NCI-H2227 (cell line): ENCODE measurements around the gene NOP56.
"Not testable (repeated sequence)": the region's sequence is repeated elsewhere in the genome, so short reads cannot be mapped to it uniquely, and the experiment has no call there.

Experiments used
- DNase-seq: peaks from one replicate; lab custom pipeline; 2025; ENCODE audit not compliant: unreplicated experiment; lab: John Stamatoyannopoulos, UW

The NOP56 gene

DNA sequence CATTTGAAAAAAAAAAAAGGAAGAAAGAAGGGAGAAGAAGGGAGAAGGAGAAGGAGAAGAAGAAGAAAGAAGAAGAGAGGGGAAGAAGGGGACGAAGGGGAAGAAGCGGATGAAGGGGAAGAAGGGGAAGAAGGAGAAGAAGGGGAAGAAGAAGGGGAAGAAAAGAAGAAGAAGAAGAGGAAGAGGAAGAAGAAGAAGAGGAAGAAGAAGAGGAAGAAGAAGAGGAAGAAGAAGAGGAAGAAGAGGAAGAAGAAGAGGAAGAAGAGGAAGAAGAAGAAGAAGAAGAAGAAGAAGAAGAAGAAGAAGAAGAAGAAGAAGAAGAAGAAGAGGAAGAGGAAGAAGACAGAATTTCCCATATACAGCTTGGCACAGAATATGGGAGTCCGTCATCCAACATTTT, 29.6 kb downstream of the NOP56 start:
- not testable (repeated sequence) for DNase-seq

GRCh38 chr20:2684817-2685216, 32.4 kb downstream of the NOP56 start:
- DNase-seq, result not testable (repeated sequence)

- no peak for DNase-seq
These were observed 35.1 kb downstream of the NOP56 start for GRCh38 chr20:2687514-2687913.

GRCh38 chr20:2688041-2688591, 35.7 kb downstream of the NOP56 start:
- DNase-seq, result peak; percentile 32

- no peak for DNase-seq
These were observed 37.8 kb downstream of the NOP56 start for GRCh38 chr20:2690213-2690612.

DNA sequence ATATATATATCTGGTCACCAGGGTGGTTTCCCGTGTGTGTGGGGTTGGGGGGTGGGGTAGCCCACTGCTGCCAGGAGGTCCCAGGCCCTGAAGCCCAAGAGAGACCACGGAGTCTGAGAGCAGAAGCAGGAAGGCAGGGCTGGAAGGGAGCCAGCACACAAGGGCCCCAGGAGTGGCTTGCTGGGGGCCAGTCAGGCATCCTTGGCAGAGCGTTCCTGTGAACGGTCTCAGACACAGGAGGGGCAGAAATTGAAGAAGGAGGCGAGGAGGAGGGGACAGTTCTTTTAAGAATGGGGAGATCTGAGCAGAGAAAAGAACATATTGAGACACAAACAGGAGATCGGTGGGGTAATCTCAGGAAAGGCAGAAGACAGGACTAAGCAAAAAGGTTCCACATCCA, 38.3 kb downstream of the NOP56 start:
- DNase-seq, result no peak

DNA sequence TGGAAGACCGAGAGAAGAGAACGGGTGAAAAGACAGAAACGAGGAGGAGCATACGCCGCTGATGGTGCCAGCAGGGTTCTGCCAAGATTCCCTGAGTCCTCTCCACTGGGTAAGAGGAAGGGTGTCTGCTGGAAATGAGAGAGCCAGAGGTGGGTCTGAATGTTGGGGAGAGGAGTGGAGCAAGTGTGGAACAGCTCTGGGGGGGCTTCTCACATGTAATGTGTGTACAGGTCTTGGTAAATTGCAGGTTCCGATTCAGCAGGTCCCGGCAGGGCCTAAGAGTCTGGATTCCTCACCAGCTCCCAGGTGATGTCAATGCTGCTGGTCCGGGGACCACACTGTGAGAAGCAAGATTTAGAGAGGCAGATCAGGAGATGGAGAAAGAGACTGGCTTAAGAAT, 38.7 kb downstream of the NOP56 start:
- no peak for DNase-seq

- no peak for DNase-seq
These were observed 39.2 kb downstream of the NOP56 start for GRCh38 chr20:2691663-2692035.

GRCh38 chr20:2692036-2692885, 39.8 kb downstream of the NOP56 start, which contains the start of gene EBF4:
TSS of gene EBF4 (plus strand) at chr20:2692780. CDS start at chr20:2693646, 866 bp downstream.
- DNase-seq, result peak; percentile 81

- peak; percentile 64 for DNase-seq
These were observed 40.5 kb downstream of the NOP56 start for GRCh38 chr20:2692886-2693285.

DNA sequence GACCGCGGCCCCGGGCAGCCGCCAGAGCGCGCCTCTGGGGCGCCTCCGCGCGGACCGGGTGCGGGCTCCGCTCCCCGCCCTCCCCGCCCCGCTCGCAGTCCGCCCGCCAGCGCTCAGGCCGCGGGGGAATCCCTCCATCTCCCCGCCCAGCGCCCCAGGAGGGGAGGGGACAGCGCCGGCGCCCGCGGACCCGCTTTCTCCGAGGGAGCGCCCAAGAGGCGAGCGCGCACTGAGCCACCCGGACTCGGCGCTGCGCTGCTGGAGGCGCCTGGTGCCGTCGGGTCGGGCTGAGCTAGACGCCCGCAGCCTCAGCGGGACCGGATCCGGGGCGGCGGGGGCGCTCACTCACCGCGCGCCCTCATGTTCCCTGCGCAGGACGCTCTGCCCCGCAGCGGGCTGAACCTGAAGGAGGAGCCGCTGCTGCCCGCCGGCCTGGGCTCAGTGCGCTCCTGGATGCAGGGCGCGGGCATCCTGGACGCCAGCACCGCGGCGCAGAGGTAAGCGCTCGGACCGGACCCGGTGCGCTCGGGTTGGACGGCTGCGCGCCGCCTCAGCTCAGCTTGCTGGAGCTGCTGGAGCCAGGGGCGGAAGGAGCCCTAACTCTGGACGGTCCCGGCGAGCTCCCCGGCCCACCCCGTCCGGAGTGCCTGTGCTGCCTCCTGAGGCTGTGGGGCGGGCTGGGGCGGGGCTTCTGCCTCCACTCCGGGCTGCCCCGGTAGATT, 41.0 kb downstream of the NOP56 start:
- peak; percentile 70 for DNase-seq

DNA sequence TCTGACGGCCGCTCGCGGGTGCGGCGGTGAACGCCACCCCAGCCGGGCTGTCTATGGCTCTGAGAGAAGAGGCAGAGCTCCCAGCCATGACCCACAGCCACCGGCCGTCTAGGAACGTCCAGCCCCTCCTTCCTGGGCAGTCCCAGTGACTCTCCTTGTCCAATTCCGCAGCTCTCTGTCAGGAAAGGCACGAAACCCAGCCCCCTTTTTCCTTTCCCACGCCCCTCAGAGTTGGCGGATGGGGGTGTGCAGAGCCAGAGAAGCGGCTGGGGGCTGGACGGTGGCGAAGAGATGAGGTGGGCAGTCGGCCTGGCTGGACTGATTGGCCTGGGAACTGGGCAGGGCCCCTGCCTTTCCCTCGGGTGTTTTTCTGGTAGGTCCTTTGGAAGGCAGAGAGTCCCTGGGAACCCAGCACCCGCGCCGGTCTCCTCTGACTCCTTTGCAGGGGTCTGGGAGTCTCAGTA, 41.6 kb downstream of the NOP56 start:
- peak; percentile 67 for DNase-seq

DNA sequence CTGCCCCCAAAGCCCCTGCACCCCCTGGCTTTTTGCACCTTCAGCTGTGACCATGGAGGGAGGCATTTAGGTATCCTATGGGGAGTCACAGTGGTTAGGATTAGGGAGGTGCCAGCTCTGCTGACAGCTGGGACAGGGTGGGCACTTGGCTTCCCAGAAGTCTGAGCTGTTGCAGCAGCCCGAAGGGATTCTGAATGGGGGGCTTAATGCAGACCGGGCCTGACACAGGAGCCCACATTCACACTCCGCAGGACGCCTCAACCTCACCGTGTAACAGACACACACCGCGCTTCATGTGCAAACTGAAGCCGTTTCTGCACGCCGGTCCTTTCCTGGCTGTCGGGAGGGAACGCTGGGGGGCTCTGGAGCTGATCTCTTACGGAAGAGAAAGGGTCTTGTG, 42.1 kb downstream of the NOP56 start:
- no peak for DNase-seq

DNA sequence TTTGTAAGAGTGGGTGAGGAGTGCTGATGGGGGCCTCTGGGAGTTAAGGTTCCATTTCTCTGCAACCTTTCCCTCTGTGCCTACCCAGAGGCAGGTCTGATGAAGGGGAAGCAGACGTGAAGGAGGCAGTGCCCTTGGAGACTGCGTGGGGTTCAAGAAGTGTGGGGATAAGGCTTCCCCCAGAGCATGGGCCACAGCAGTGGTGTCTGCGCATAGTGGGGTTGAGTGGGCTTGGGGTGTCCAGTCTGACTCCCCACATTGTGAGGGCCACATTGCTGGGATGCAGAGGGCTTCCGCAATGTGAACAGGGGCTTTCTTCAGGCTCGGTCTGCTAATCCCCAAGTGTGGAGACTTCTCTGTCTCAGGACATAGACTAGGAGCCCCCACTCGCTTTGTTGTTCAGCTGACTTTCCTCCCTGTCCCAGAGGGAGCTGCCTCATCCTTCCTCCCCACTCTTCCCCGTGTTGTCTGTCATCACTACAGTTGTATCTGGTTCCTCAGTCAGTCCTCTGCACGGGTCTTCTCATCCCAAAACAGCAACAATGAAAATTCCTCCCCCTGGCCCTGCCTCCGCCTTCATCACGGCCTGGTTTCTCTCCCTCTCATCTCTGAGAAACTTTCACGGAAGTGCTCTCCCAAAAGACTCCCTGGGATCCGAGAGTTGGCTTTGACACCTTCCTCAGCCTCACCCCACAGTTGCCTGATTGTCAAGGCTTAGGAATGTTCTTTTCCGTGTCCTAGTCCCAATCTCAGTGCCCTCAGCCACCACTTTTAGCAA, 43.0 kb downstream of the NOP56 start:
- DNase-seq, result no peak

- not testable (repeated sequence) for DNase-seq
These were observed 43.6 kb downstream of the NOP56 start for GRCh38 chr20:2695984-2696525.

GRCh38 chr20:2696646-2697045, 44.2 kb downstream of the NOP56 start:
- no peak for DNase-seq

GRCh38 chr20:2697768-2698167, 45.3 kb downstream of the NOP56 start:
- DNase-seq, result peak; percentile 25

DNA sequence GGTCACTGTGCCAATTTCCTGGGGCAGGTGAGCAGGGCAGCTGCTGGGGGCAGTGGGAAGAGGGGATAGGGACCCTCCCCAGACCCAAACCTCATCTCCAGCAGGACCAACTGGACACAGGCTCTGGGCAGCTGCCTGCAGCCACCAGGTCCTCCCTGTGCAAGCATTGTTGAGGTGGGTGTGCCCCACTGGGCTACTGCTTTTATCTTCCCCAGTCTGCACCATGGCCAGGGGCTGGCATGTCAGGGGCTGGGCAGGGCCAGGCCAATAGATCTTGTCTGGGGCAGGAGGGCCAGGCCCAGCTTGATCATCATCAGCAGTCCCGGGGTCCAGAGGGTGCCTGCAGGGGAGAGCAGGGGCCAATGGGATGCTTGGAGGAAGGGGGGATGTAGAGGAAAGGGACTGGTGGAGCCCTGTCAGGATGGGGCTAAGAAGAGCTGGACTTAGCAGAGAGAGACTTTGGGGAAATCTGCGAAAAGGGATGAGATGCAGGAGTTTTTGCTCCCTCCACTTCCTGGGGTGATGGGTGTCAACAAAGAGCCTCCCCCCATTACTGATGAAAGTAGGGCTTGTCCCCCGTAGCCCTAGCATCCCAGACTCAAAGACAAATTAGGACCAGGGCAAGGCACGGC, 45.9 kb downstream of the NOP56 start:
- DNase-seq, result no peak

GRCh38 chr20:2698912-2699311, 46.5 kb downstream of the NOP56 start:
- DNase-seq, result no peak

GRCh38 chr20:2699775-2700413, 47.5 kb downstream of the NOP56 start:
- DNase-seq, result no peak
